Ishikawa (cell line): ENCODE measurements around the gene TASP1.

Experiments
- EGR1 ChIP-seq: IDR thresholded peaks from 2 replicates; pipeline ENCODE4 v1.6.1; 2012
- EP300 ChIP-seq: IDR thresholded peaks from 2 replicates; pipeline ENCODE4 v1.6.1; 2012; ENCODE audit warnings: borderline replicate concordance
- FOXM1 ChIP-seq: IDR thresholded peaks from 2 replicates; pipeline ENCODE4 v1.6.1; 2012; ENCODE audit warnings: low read depth, borderline replicate concordance
- MAX ChIP-seq: IDR thresholded peaks from 2 replicates; pipeline ENCODE4 v1.6.1; 2012
- RAD21 ChIP-seq: IDR thresholded peaks from 2 replicates; pipeline ENCODE4 v1.6.1; 2012; ENCODE audit warnings: low read depth
- REST ChIP-seq: IDR thresholded peaks from 2 replicates; pipeline ENCODE4 v1.6.1; 2012; ENCODE audit warnings: low read depth, mild to moderate bottlenecking
- TCF12 ChIP-seq: IDR thresholded peaks from 2 replicates; pipeline ENCODE4 v1.6.1; 2012; ENCODE audit warnings: low read depth
- TEAD4 ChIP-seq: IDR thresholded peaks from 2 replicates; pipeline ENCODE4 v1.6.1; 2012
- USF1 ChIP-seq: IDR thresholded peaks from 2 replicates; pipeline ENCODE4 v1.6.1; 2012
- YY1 ChIP-seq: IDR thresholded peaks from 2 replicates; pipeline ENCODE4 v1.6.1; 2012; ENCODE audit warnings: low read depth
- ZBTB7A ChIP-seq: IDR thresholded peaks from 2 replicates; pipeline ENCODE4 v1.6.1; 2012; ENCODE audit warnings: low read depth

- TF ChIP-seq TEAD4 (no peak), MAX (no peak), RAD21 (no peak), EP300 (no peak), REST (no peak), EGR1 (no peak), USF1 (no peak), FOXM1 (no peak), TCF12 (no peak), ZBTB7A (no peak), YY1 (no peak)
Observed at GRCh38 chr20:13355941-13356486, 282.7 kb downstream of the TASP1 start.
